ENCODE data around the gene BRINP3.

The BRINP3 gene

GRCh38 chr1:190258003-190258402 is 219.7 kb downstream of the BRINP3 start:
- H3K4ac ChIP-seq (ENCODE audit: low read depth, low read length): no peak overlapping the region
- no peaks in the 10 kb centered on the region for H3K27me3 ChIP-seq (ENCODE audit: insufficient read depth, low read length)
- no peak overlapping the region for H3K18ac ChIP-seq (ENCODE audit: low read length)
- no peak overlapping the region for H4K12ac ChIP-seq (ENCODE audit: low read depth, low read length)
- no peak overlapping the region for H2BK5ac ChIP-seq (ENCODE audit: low read depth, low read length, poor library complexity)
- no peak overlapping the region for H2BK120ac ChIP-seq (ENCODE audit: insufficient read depth, low read length, poor library complexity)
- no peak overlapping the region for H2AFZ ChIP-seq (ENCODE audit: insufficient read depth, low read length, poor library complexity)
- H3K23ac ChIP-seq (ENCODE audit: low read length): no peak overlapping the region
- H3K4me3 ChIP-seq (ENCODE audit: low read depth, low read length): no peak overlapping the region
- H4K91ac ChIP-seq (ENCODE audit: low read depth, low read length): no peak overlapping the region
- H3K14ac ChIP-seq (ENCODE audit: low read length): no peak overlapping the region
- H2BK12ac ChIP-seq (ENCODE audit: low read length): no peak overlapping the region
- H3K9me3 ChIP-seq (ENCODE audit: insufficient read depth, low read depth, low read length): no peaks in the 10 kb centered on the region
- no peak for DNase-seq
- no peak overlapping the region for H3K9ac ChIP-seq (ENCODE audit: low read length)
- WGBS (ENCODE audit: extremely low coverage, insufficient coverage, insufficient read length): no CpG with 5 or more reads among the region's 6 CpGs
- H3K79me2 ChIP-seq (ENCODE audit: control insufficient read depth, insufficient read depth, low read length, poor library complexity): no peaks in the 10 kb centered on the region
- no peak overlapping the region for H3K4me2 ChIP-seq (ENCODE audit: low read length)
- no peak overlapping the region for H4K8ac ChIP-seq (ENCODE audit: low read depth, low read length)
- H3K4me1 ChIP-seq (ENCODE audit: control insufficient read depth in 1 of 2, insufficient read depth in 2 of 2, low read length in 2 of 2): no peaks in the 10 kb centered on the region
- no peak overlapping the region for H3K27ac ChIP-seq (ENCODE audit: low read depth, low read length)
- no peak overlapping the region for H2AK5ac ChIP-seq (ENCODE audit: low read length)
- no peaks in the 10 kb centered on the region for H3K36me3 ChIP-seq (ENCODE audit: control insufficient read depth in 1 of 2, insufficient read depth in 2 of 2, low read length in 2 of 2)
- H3K79me1 ChIP-seq (ENCODE audit: low read length): no peaks in the 10 kb centered on the region

- Histone ChIP-seq H3K27me3 (ENCODE audit: insufficient read depth, low read length) (no peaks in the 10 kb centered on the region), H3K9me3 (ENCODE audit: insufficient read depth, low read depth, low read length) (no peaks in the 10 kb centered on the region), H2AFZ (ENCODE audit: insufficient read depth, low read length, poor library complexity) (no peak overlapping the region), H2BK120ac (ENCODE audit: insufficient read depth, low read length, poor library complexity) (no peak overlapping the region), H4K91ac (ENCODE audit: low read depth, low read length) (no peak overlapping the region), H3K14ac (ENCODE audit: low read length) (no peak overlapping the region), H3K18ac (ENCODE audit: low read length) (no peak overlapping the region), H3K23ac (ENCODE audit: low read length) (no peak overlapping the region), H3K79me1 (ENCODE audit: low read length) (no peaks in the 10 kb centered on the region), H2BK12ac (ENCODE audit: low read length) (no peak overlapping the region), H2BK5ac (ENCODE audit: low read depth, low read length, poor library complexity) (no peak overlapping the region), H2AK5ac (ENCODE audit: low read length) (no peak overlapping the region), H3K79me2 (ENCODE audit: control insufficient read depth, insufficient read depth, low read length, poor library complexity) (no peaks in the 10 kb centered on the region), H3K27ac (ENCODE audit: low read depth, low read length) (no peak overlapping the region), H3K4me1 (ENCODE audit: control insufficient read depth in 1 of 2, insufficient read depth in 2 of 2, low read length in 2 of 2) (no peaks in the 10 kb centered on the region), H3K4me3 (ENCODE audit: low read depth, low read length) (no peak overlapping the region), H3K36me3 (ENCODE audit: control insufficient read depth in 1 of 2, insufficient read depth in 2 of 2, low read length in 2 of 2) (no peaks in the 10 kb centered on the region), H3K9ac (ENCODE audit: low read length) (no peak overlapping the region), H4K8ac (ENCODE audit: low read depth, low read length) (no peak overlapping the region), H4K12ac (ENCODE audit: low read depth, low read length) (no peak overlapping the region), H3K4ac (ENCODE audit: low read depth, low read length) (no peak overlapping the region), H3K4me2 (ENCODE audit: low read length) (no peak overlapping the region)
- DNase-seq: no peak
Measured at GRCh38 chr1:190252046-190252445, 225.6 kb downstream of the BRINP3 start.

- H3K23ac ChIP-seq (ENCODE audit: low read length): no peak overlapping the region
- no peak overlapping the region for H2BK120ac ChIP-seq (ENCODE audit: insufficient read depth, low read length, poor library complexity)
- no peaks in the 10 kb centered on the region for H3K9me3 ChIP-seq (ENCODE audit: insufficient read depth, low read depth, low read length)
- H3K27ac ChIP-seq (ENCODE audit: low read depth, low read length): no peak overlapping the region
- H3K36me3 ChIP-seq (ENCODE audit: control insufficient read depth in 1 of 2, insufficient read depth in 2 of 2, low read length in 2 of 2): no peaks in the 10 kb centered on the region
- no peak overlapping the region for H3K14ac ChIP-seq (ENCODE audit: low read length)
- H3K4me2 ChIP-seq (ENCODE audit: low read length): no peak overlapping the region
- H3K27me3 ChIP-seq (ENCODE audit: insufficient read depth, low read length): no peaks in the 10 kb centered on the region
- H3K79me2 ChIP-seq (ENCODE audit: control insufficient read depth, insufficient read depth, low read length, poor library complexity): no peaks in the 10 kb centered on the region
- H4K12ac ChIP-seq (ENCODE audit: low read depth, low read length): no peak overlapping the region
- no peak overlapping the region for H2AK5ac ChIP-seq (ENCODE audit: low read length)
- no peak overlapping the region for H3K18ac ChIP-seq (ENCODE audit: low read length)
- H3K4me1 ChIP-seq (ENCODE audit: control insufficient read depth in 1 of 2, insufficient read depth in 2 of 2, low read length in 2 of 2): no peaks in the 10 kb centered on the region
- H2BK5ac ChIP-seq (ENCODE audit: low read depth, low read length, poor library complexity): no peak overlapping the region
- H4K91ac ChIP-seq (ENCODE audit: low read depth, low read length): no peak overlapping the region
- no peak for DNase-seq
- no peak overlapping the region for H2AFZ ChIP-seq (ENCODE audit: insufficient read depth, low read length, poor library complexity)
- no CpG with 5 or more reads among the region's 2 CpGs for WGBS (ENCODE audit: extremely low coverage, insufficient coverage, insufficient read length)
- no peak overlapping the region for H2BK12ac ChIP-seq (ENCODE audit: low read length)
- H3K4me3 ChIP-seq (ENCODE audit: low read depth, low read length): no peak overlapping the region
- H3K4ac ChIP-seq (ENCODE audit: low read depth, low read length): no peak overlapping the region
- H4K8ac ChIP-seq (ENCODE audit: low read depth, low read length): no peak overlapping the region
- H3K79me1 ChIP-seq (ENCODE audit: low read length): no peaks in the 10 kb centered on the region
- no peak overlapping the region for H3K9ac ChIP-seq (ENCODE audit: low read length)
Measured at GRCh38 chr1:190250368-190250767, 227.3 kb downstream of the BRINP3 start.

GRCh38 chr1:190244406-190244805 is 233.3 kb downstream of the BRINP3 start:
- WGBS (ENCODE audit: extremely low coverage, insufficient coverage, insufficient read length): no CpG with 5 or more reads among the region's 4 CpGs
- no peak overlapping the region for H3K14ac ChIP-seq (ENCODE audit: low read length)
- no peak overlapping the region for H3K18ac ChIP-seq (ENCODE audit: low read length)
- H2BK5ac ChIP-seq (ENCODE audit: low read depth, low read length, poor library complexity): no peak overlapping the region
- no peaks in the 10 kb centered on the region for H3K79me2 ChIP-seq (ENCODE audit: control insufficient read depth, insufficient read depth, low read length, poor library complexity)
- H2BK120ac ChIP-seq (ENCODE audit: insufficient read depth, low read length, poor library complexity): no peak overlapping the region
- no peak overlapping the region for H2AK5ac ChIP-seq (ENCODE audit: low read length)
- H3K4me1 ChIP-seq (ENCODE audit: control insufficient read depth in 1 of 2, insufficient read depth in 2 of 2, low read length in 2 of 2): no peaks in the 10 kb centered on the region
- H4K91ac ChIP-seq (ENCODE audit: low read depth, low read length): no peak overlapping the region
- H4K12ac ChIP-seq (ENCODE audit: low read depth, low read length): no peak overlapping the region
- H3K4ac ChIP-seq (ENCODE audit: low read depth, low read length): no peak overlapping the region
- DNase-seq: no peak
- no peak overlapping the region for H4K8ac ChIP-seq (ENCODE audit: low read depth, low read length)
- H3K36me3 ChIP-seq (ENCODE audit: control insufficient read depth in 1 of 2, insufficient read depth in 2 of 2, low read length in 2 of 2): no peaks in the 10 kb centered on the region
- no peaks in the 10 kb centered on the region for H3K9me3 ChIP-seq (ENCODE audit: insufficient read depth, low read depth, low read length)
- H3K79me1 ChIP-seq (ENCODE audit: low read length): no peaks in the 10 kb centered on the region
- H3K4me2 ChIP-seq (ENCODE audit: low read length): no peak overlapping the region
- no peak overlapping the region for H3K9ac ChIP-seq (ENCODE audit: low read length)
- no peak overlapping the region for H3K4me3 ChIP-seq (ENCODE audit: low read depth, low read length)
- no peak overlapping the region for H2AFZ ChIP-seq (ENCODE audit: insufficient read depth, low read length, poor library complexity)
- H3K27ac ChIP-seq (ENCODE audit: low read depth, low read length): no peak overlapping the region
- H2BK12ac ChIP-seq (ENCODE audit: low read length): no peak overlapping the region
- no peak overlapping the region for H3K23ac ChIP-seq (ENCODE audit: low read length)
- H3K27me3 ChIP-seq (ENCODE audit: insufficient read depth, low read length): no peaks in the 10 kb centered on the region

GRCh38 chr1:190243056-190243455 is 234.6 kb downstream of the BRINP3 start:
- Histone ChIP-seq H4K91ac (ENCODE audit: low read depth, low read length) (no peak overlapping the region), H3K4ac (ENCODE audit: low read depth, low read length) (no peak overlapping the region), H4K8ac (ENCODE audit: low read depth, low read length) (no peak overlapping the region), H3K27ac (ENCODE audit: low read depth, low read length) (no peak overlapping the region), H3K9me3 (ENCODE audit: insufficient read depth, low read depth, low read length) (no peaks in the 10 kb centered on the region), H3K79me1 (ENCODE audit: low read length) (no peaks in the 10 kb centered on the region), H3K4me2 (ENCODE audit: low read length) (no peak overlapping the region), H2AK5ac (ENCODE audit: low read length) (no peak overlapping the region), H3K9ac (ENCODE audit: low read length) (no peak overlapping the region), H3K14ac (ENCODE audit: low read length) (no peak overlapping the region), H3K18ac (ENCODE audit: low read length) (no peak overlapping the region), H3K4me1 (ENCODE audit: control insufficient read depth in 1 of 2, insufficient read depth in 2 of 2, low read length in 2 of 2) (no peaks in the 10 kb centered on the region), H4K12ac (ENCODE audit: low read depth, low read length) (no peak overlapping the region), H3K23ac (ENCODE audit: low read length) (no peak overlapping the region), H2BK5ac (ENCODE audit: low read depth, low read length, poor library complexity) (no peak overlapping the region), H2BK120ac (ENCODE audit: insufficient read depth, low read length, poor library complexity) (no peak overlapping the region), H3K36me3 (ENCODE audit: control insufficient read depth in 1 of 2, insufficient read depth in 2 of 2, low read length in 2 of 2) (no peaks in the 10 kb centered on the region), H2BK12ac (ENCODE audit: low read length) (no peak overlapping the region), H2AFZ (ENCODE audit: insufficient read depth, low read length, poor library complexity) (no peak overlapping the region), H3K79me2 (ENCODE audit: control insufficient read depth, insufficient read depth, low read length, poor library complexity) (no peaks in the 10 kb centered on the region), H3K4me3 (ENCODE audit: low read depth, low read length) (no peak overlapping the region), H3K27me3 (ENCODE audit: insufficient read depth, low read length) (no peaks in the 10 kb centered on the region)
- no peak for DNase-seq

Data from trophoblast cell (in vitro differentiated cells and primary cell).